SW480 (cell line): Measurements from ENCODE around the gene ASS1.

ENCODE experiments used
- DNase-seq: peaks from one replicate; pipeline ENCODE4 v3.0.0-alpha.2; 2016; ENCODE audit warnings: low spot score

The ASS1 gene

DNA sequence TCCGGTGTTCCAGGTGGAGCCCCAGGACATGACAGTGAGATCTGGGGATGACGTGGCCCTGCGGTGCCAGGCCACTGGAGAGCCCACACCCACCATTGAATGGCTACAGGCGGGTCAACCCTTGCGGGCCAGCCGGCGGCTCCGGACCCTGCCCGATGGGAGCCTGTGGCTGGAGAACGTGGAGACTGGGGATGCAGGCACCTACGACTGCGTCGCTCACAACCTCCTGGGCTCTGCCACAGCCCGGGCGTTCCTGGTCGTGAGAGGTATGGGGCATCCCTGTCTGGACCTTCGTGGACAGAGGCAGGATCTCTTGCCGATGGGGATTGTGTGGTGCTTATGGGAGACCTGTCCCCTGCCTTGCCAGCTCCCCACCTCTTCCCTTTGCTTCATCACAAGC is 26.0 kb upstream of the ASS1 start:
- DNase-seq: no peak

- no peak for DNase-seq
These were observed 25.2 kb upstream of the ASS1 start for GRCh38 chr9:130419521-130420035.

DNA sequence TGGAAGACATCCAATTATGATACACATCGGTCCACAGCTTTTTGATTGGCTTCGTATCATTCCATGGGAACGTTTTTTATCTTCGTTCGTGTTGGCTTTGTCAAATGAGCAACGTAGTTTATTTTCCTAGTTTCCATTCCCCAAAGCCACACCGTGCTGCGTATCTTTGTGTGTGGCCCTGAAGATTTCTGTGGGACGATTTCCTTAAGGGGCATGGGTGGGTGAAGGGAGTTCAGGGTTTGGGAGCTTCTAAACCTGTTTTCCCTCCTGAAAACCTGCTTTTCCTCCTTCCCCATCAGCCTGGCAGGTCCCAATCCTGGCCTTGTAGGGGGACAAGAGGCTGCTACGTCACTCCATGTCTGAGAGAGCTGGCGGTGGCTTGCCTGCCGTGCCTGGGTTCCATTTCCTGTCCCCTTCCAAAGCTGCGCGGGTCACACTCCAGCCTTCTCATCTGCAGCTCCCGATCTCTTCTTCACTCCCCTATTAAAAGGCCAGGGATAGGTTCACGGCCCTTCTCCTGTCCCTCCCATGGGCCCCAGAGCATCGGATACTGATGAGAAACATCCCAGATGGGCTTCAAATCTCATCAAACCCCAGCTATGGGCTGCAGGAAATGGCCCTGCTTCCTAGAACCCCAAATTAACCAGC is 23.5 kb upstream of the ASS1 start:
- no peak for DNase-seq

GRCh38 chr9:130421802-130422276 is 22.9 kb upstream of the ASS1 start:
- DNase-seq: no peak

GRCh38 chr9:130422546-130422945 is 22.2 kb upstream of the ASS1 start:
- DNase-seq: no peak

- DNase-seq: no peak
These were observed 21.5 kb upstream of the ASS1 start for GRCh38 chr9:130423272-130423671.

- DNase-seq: no peak
These were observed 19.9 kb upstream of the ASS1 start for GRCh38 chr9:130424595-130425454.

DNA sequence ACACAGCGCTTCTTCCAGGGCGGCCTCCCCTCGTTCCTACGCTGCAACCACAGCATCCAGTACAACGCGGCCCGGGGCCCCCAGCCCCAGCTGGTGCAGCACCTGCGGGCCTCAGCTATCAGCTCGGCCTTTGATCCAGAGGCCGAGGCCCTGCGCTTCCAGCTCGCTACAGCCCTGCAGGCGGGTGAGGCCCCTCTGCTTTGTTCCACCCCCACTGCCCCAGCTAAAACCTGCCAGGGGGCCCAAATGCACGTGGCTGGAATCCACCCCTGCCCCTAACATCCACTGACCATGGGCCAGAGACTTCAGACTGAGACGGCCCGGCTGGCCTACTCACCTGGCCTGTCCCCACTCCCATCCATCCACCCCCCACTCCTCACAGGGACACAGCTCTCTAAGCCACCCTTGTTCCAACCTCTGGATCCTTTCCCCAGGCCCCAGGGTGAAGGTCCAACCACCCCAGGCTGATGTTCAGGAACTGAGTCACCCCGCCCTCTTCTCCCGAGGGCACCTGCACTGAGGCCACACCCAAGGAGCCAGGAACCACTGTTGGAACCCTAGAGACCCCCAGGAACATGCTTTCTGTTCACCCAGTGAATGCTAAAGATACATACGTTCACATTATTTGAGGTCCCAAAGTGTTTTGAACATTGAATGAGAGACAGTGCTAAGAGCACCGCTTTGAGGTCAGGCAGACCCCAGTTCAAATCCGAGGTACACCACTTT is 18.9 kb upstream of the ASS1 start:
- DNase-seq: no peak

- DNase-seq: no peak
These were observed 18.3 kb upstream of the ASS1 start for GRCh38 chr9:130426467-130426773.

GRCh38 chr9:130426883-130427282 is 17.9 kb upstream of the ASS1 start:
- no peak for DNase-seq

- no peak for DNase-seq
These were observed 17.4 kb upstream of the ASS1 start for GRCh38 chr9:130427326-130427725.

DNA sequence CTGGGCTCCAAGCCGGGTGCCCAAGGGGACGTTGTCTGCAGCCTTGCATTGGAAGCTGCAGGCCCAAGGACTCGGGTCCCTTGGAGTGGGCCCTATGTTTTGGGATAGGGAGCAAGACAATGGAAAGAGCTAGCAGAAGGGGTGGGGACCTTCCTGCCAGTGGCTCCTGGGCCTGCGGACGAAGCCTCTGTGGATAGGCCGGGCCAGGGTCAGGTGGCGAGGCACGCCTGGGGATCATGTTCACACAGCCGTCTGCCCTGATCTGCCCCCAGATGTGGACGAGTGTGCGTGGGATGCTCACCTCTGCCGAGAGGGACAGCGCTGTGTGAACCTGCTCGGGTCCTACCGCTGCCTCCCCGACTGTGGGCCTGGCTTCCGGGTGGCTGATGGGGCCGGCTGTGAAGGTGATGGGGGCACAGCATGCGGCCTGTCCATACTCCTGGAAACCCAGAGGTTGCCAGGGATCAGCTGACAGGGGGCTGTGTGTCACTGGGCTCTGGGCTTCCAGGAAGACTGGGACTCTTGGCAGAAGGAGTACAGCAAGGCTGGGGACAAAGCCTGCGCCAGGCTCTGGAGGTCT is 16.6 kb upstream of the ASS1 start:
- DNase-seq: no peak

DNA sequence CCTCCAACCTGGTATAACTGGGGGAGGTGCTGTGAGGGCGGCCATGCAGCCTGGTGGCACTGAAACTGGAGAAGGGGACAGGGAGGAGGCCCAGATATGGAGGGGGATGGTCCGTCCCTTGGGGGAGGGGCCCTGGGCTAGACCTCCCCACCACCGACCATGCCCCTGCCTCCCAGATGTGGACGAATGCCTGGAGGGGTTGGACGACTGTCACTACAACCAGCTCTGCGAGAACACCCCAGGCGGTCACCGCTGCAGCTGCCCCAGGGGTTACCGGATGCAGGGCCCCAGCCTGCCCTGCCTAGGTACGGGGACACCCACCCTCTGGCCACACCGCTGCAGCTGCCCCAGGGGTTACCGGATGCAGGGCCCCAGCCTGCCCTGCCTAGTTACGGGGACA is 15.4 kb upstream of the ASS1 start:
- DNase-seq: no peak

DNA sequence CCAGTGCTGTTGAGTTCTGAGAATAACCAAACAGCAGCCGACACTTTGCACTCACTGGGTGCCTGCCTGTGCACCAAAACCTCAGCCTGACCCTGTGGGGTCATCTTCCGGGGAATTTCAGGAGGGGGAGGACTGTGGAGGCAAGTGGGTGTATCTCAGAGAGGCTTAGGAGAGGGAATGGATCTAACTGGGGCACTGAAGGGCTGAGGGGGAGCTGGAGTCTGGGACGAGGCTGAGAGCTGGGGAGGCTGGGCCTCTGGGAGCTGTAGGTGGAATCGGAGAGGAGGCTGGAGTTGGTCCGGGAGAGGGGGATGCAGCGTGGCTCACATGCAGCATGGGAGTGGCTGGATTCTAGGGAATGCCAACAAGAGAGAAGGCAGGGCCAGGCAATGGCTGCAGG is 14.9 kb upstream of the ASS1 start:
- DNase-seq: no peak

- DNase-seq: no peak
These were observed 14.5 kb upstream of the ASS1 start for GRCh38 chr9:130430232-130430631.

GRCh38 chr9:130430734-130431535 is 13.8 kb upstream of the ASS1 start:
- DNase-seq: no peak

- DNase-seq: no peak
These were observed 13.0 kb upstream of the ASS1 start for GRCh38 chr9:130431536-130432303.

DNA sequence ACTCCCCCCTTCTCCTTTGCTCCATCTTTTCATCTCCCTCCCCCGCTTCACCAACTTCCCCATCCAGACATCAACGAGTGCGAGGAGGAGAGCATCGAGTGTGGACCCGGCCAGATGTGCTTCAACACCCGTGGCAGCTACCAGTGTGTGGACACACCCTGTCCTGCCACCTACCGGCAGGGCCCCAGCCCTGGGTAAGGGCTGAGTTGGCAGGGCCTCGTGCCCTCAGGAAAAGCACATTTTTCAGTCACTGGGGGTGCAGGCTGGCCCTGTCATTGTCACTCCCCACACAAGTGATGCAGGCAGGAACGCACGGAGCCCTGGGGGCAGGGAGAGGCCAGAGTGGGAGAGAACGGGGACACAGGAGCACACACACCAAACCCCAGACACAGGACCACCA is 12.4 kb upstream of the ASS1 start:
- DNase-seq: peak; percentile 13

GRCh38 chr9:130432796-130433167 is 12.0 kb upstream of the ASS1 start:
- DNase-seq: no peak

GRCh38 chr9:130433168-130433946 is 11.4 kb upstream of the ASS1 start:
- DNase-seq: peak; percentile 62
